ENCODE measurements around the gene MAST3.

The MAST3 gene

GRCh38 chr19:18110609-18111232 is 13.1 kb downstream of the MAST3 start:
- no peak for DNase-seq (ENCODE audit: low spot score)
- no peak for FAIRE-seq

GRCh38 chr19:18112989-18113478 is 15.5 kb downstream of the MAST3 start:
- no peak for FAIRE-seq

GRCh38 chr19:18113827-18114226 is 16.2 kb downstream of the MAST3 start:
- no peak for FAIRE-seq
- DNase-seq (ENCODE audit: low spot score) = no peak

More at GRCh38 chr19:18112989-18113478, 15.5 kb downstream of the MAST3 start:
- DNase-seq (ENCODE audit: low spot score) = peak; percentile 51

- FAIRE-seq = no peak
- DNase-seq (ENCODE audit: low spot score) = no peak
Observed at GRCh38 chr19:18114483-18114882, 16.9 kb downstream of the MAST3 start.

- DNase-seq (ENCODE audit: low spot score) = no peak
Observed at GRCh38 chr19:18117364-18117691, 19.8 kb downstream of the MAST3 start.

GRCh38 chr19:18117692-18118378 is 20.3 kb downstream of the MAST3 start:
- FAIRE-seq (no peak), DNase-seq (ENCODE audit: low spot score) (peak; percentile 60)

More at GRCh38 chr19:18117364-18117691, 19.8 kb downstream of the MAST3 start:
- no peak for FAIRE-seq

GRCh38 chr19:18118420-18119012 is 20.9 kb downstream of the MAST3 start:
- FAIRE-seq = no peak

GRCh38 chr19:18119013-18119716 is 21.6 kb downstream of the MAST3 start:
- FAIRE-seq = no peak

More at GRCh38 chr19:18118420-18119012, 20.9 kb downstream of the MAST3 start:
- DNase-seq (ENCODE audit: low spot score) = no peak

GRCh38 chr19:18119717-18120105 is 22.1 kb downstream of the MAST3 start:
- DNase-seq (ENCODE audit: low spot score) (no peak), FAIRE-seq (no peak)

More at GRCh38 chr19:18119013-18119716, 21.6 kb downstream of the MAST3 start:
- no peak for DNase-seq (ENCODE audit: low spot score)

- no peak for FAIRE-seq
- no peak for DNase-seq (ENCODE audit: low spot score)
Observed at GRCh38 chr19:18120127-18120526, 22.5 kb downstream of the MAST3 start.

GRCh38 chr19:18121166-18121565 is 23.6 kb downstream of the MAST3 start:
- DNase-seq (ENCODE audit: low spot score) (no peak), FAIRE-seq (no peak)

- FAIRE-seq = no peak
- no peak for DNase-seq (ENCODE audit: low spot score)
Observed at GRCh38 chr19:18122424-18122823, 24.8 kb downstream of the MAST3 start.

- no peak for DNase-seq (ENCODE audit: low spot score)
- FAIRE-seq = no peak
Observed at GRCh38 chr19:18122860-18123795, 25.6 kb downstream of the MAST3 start.

- FAIRE-seq (no peak), DNase-seq (ENCODE audit: low spot score) (no peak)
Observed at GRCh38 chr19:18123819-18124218, 26.2 kb downstream of the MAST3 start.

GRCh38 chr19:18126097-18126496 is 28.5 kb downstream of the MAST3 start:
- FAIRE-seq (no peak), DNase-seq (ENCODE audit: low spot score) (no peak)

- peak; percentile 50 for DNase-seq (ENCODE audit: low spot score)
- FAIRE-seq = no peak
Observed at GRCh38 chr19:18128044-18128443, 30.5 kb downstream of the MAST3 start.

- FAIRE-seq = no peak
- DNase-seq (ENCODE audit: low spot score) = no peak
Observed at GRCh38 chr19:18128805-18129204, 31.2 kb downstream of the MAST3 start.

- DNase-seq (ENCODE audit: low spot score) (no peak), FAIRE-seq (no peak)
Observed at GRCh38 chr19:18130523-18131242, 33.1 kb downstream of the MAST3 start.

GRCh38 chr19:18131841-18132596 is 34.4 kb downstream of the MAST3 start:
- no peak for DNase-seq (ENCODE audit: low spot score)

More at GRCh38 chr19:18131841-18132596, 34.4 kb downstream of the MAST3 start:
- FAIRE-seq = no peak
